Measurements from ENCODE around the gene ST7L.
"Not testable (repeated sequence)": the region's sequence is repeated elsewhere in the genome, so short reads cannot be mapped to it uniquely, and the experiment has no call there.

ST7L gene

GRCh38 chr1:112618721-112619517 is at the start of gene ST7L:
TSS of gene ST7L (minus strand) at chr1:112619141. CDS start at chr1:112619113, 28 bp downstream.
- FAIRE-seq: no peak

- FAIRE-seq: no peak
Measured at GRCh38 chr1:112666946-112667345, 48.0 kb upstream of the ST7L start.

- FAIRE-seq: no peak
Measured at GRCh38 chr1:112665857-112666256, 46.9 kb upstream of the ST7L start.

GRCh38 chr1:112651205-112651604 is 32.3 kb upstream of the ST7L start:
- no peak for FAIRE-seq

DNA sequence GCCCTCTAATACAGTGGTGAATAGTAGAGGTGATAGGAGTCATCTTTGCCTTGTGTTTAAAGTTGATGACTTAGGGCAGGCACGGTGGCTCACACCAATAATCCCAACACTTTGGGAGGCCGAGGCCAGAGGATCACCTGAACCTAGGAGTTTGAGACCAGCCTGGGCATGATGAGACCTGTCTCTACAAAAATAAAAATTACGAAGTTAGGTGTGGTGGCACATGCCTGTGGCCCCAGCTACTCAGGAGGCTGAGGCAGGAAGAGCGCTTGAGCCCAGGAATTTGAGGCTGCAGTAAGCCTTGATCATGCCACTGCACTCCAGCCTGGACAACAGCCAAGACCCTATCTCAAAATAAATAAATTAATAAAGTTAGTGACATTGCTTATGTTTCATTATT is 27.3 kb upstream of the ST7L start:
- no peak for FAIRE-seq

- no peak for FAIRE-seq
Measured at GRCh38 chr1:112643080-112643479, 24.1 kb upstream of the ST7L start.

GRCh38 chr1:112640437-112640836 is 21.5 kb upstream of the ST7L start:
- not testable (repeated sequence) for FAIRE-seq

- no peak for FAIRE-seq
Measured at GRCh38 chr1:112638110-112638428, 19.1 kb upstream of the ST7L start.

- FAIRE-seq: peak; percentile 78
Measured at GRCh38 chr1:112637254-112638109, 18.5 kb upstream of the ST7L start.

DNA sequence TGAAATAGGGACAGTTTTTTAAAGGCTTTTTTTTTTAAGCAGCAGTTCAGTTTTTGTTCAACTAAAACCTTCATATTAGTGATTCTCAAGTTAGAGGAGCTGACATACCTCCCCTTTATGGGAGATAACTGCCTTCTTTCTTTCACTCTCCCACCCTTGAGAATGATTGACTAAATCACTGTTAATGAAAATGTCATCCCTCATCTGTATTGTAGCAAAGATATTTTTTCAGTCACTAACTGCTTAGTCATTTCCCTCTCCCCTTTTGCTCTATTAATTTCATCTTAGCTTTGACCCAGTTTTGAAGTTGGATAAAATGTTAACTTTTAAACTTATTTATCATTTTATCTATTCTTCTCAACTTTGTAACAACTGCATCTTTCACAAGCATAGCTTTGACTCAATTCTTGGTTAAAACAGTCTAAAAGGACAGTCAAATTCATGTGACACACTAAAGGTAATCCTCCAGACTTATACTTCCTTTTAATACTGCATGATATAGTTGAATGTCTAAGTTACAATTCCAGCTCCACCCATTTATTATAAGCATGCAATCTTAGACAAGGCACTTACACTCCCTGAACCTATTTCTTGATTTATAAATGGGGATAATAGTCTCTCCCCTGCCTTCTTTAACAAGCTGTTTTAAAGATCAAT is 17.8 kb upstream of the ST7L start:
- FAIRE-seq: no peak

GRCh38 chr1:112636056-112636455 is 17.1 kb upstream of the ST7L start:
- peak; percentile 8 for FAIRE-seq

- FAIRE-seq: peak; percentile 45
Measured at GRCh38 chr1:112634367-112634766, 15.4 kb upstream of the ST7L start.

DNA sequence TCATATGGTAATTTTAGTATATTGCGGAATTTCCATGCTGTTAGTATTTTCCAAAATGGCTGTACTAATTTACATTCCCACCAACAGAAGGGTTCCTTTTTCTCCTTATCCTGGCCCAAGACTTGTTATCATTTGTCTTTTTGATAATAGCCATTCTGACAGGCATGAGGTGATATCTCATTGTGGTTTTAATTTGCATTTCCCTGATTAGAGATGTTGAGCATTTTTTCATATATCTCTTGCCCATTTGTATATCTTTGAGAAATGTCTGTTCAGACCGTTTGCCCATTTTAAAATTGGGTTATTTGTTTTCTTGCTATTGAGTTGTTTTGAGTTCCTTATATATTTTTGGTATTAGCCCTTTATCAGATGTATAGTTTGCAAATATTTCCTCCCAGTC is 14.7 kb upstream of the ST7L start:
- no peak for FAIRE-seq

DNA sequence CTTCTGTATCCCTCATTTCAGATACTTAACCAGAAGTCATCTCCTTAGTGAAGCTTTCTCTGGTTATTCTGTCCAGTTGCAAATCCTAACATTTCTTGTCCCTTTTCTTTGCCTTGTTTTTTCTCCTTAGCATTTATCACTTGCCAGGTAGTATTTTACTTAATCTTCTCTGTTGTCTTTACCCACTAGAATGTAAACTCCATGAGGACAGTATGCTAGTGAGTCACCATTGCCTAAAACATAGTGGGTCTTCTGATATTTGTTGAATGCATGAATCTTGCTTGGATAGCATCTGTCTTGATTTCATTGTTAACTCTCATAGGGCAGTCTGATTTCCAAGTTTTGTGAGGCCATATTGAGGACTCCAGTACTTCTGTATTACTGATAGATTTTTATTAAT is 10.3 kb upstream of the ST7L start:
- no peak for FAIRE-seq

- FAIRE-seq: no peak
Measured at GRCh38 chr1:112628516-112628915, 9.6 kb upstream of the ST7L start.

DNA sequence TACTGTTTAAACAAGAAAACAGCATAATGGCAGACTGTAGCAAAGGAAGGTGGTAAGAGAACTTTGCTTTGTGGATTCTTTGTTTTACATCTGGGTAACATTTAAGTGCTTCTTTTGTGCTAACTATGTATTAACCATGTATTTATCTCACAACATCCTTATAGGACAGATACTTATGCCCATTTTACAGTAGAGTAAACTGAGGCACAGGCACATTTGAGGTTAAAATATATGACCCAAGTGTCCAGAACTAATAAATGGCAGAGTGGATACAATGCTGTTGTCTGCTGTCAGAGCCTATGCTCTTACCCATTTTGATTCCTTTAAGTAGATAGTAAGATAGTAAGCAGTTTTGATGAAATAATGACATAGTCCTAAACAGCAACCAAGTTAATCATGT is 7.9 kb upstream of the ST7L start:
- no peak for FAIRE-seq

- FAIRE-seq: no peak
Measured at GRCh38 chr1:112626193-112626592, 7.3 kb upstream of the ST7L start.

DNA sequence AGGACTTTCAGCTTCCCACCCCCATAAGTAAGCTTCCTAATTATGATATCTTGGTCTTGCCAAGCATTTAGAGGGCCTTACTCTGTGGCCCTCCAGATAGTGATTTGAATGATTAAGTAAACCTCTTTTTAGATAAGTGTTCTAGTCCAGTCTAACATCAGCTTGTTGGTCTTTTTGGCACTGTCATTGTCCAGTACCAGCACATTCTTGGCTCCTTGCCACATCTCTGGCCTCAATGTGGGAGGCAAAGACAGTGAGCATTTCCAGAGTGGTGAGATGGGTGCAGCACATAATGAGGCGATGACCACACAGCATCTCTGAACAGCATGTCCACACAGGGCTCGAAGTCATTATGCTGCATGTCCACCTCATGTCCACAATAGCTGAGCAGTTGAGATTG is 6.8 kb upstream of the ST7L start:
- FAIRE-seq: no peak

DNA sequence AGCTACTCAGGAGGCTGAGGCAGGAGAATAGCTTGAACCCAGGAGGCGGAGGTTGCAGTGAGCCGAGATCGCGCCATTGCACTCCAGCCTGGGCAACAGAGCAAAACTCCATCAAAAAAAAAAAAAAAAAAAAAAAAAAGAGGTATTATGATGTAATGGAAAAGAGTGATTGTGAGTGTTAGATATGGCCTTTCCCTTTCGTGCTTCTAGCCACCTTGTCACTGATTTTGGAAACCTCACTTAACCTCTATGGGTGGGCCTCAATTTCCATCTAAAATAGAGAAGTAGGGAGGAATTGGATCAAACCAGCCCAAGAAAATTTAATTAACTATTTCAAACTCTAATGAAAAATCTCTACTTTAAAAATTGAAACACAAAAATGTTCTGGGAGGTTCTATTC is 5.6 kb upstream of the ST7L start:
- not testable (repeated sequence) for FAIRE-seq

DNA sequence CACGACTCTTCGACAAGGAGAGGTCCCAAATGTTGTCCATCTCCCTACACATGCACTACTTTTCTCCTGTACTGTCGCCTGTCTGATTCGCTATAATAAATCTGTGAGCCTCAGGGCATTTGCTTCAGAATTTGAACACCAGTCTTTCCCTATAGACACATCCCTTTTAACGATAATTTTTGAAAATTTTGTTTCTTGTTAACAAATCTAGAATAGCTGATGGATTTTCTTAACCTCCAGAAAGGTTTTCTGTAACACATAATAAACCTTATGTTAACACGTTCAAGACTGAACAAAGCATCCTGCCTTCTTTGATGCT is 1.4 kb upstream of the ST7L start:
- FAIRE-seq: no peak

GRCh38 chr1:112619518-112620376 is 806 bp upstream of the ST7L start, which contains the start of gene CAPZA1:
TSS of gene CAPZA1 (plus strand) at chr1:112619832. CDS start at chr1:112619845, 13 bp downstream.
- no peak for FAIRE-seq

- no peak for FAIRE-seq
Measured at GRCh38 chr1:112618114-112618720, 724 bp downstream of the ST7L start.
